Stimulated activated CD8-positive, alpha-beta memory T cell treated with anti-CD3 and anti-CD28 coated beads, Interleukin-12 subunit alpha, Interleukin-12 subunit beta, amount 100 ng/mL, for 24 hours (primary cell): Measurements from ENCODE around the gene SNRPA.
"Not testable (repeated sequence)": the region's sequence is repeated elsewhere in the genome, so short reads cannot be mapped to it uniquely, and the experiment has no call there.

Experiments
- DNase-seq: peaks from one replicate; pipeline ENCODE4 v3.0.0-alpha.2; 2020; ENCODE audit errors: extremely low read depth

SNRPA gene

DNA sequence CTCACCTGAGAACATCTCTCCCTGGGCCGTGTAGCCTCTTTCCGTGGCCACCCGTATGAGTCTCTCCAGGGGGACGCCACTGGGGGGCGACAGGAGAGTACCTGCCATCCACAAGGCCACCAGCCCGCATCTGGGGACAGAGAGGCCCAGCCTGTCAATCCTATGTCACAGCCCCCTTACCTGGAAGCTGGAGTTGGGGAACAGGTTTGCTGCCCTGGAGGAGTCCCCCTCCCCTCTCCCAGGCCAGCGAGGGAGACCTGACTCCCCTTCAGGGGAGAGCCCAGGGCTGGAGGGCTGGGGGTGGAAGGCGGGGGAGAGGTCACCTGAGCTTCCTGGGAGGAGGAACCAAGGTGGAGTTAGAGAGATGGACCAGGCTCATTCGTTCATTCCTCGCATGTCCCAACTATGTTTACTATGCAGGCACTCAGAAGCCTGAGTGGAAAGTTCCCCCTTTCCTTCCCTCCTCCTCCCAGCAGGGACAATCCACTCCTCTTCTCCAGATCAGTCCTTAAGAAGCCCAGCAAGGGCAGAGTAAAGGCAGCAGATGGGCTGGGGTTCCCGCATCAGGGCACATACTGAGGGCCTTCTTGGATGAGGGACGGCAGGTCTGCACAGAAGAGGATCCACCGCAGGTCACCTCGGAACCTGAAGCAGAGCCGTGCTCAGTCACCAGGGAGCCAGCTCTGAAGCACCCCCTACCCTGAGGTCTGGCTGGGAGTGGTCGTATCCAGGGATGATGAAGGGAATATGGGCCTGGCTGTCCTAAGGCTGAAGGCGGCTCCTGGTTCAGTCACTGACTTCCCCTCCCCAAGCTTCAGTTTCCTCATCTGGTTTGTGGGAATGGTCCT lies 6.2 kb upstream of the SNRPA start:
- no peak for DNase-seq

DNA sequence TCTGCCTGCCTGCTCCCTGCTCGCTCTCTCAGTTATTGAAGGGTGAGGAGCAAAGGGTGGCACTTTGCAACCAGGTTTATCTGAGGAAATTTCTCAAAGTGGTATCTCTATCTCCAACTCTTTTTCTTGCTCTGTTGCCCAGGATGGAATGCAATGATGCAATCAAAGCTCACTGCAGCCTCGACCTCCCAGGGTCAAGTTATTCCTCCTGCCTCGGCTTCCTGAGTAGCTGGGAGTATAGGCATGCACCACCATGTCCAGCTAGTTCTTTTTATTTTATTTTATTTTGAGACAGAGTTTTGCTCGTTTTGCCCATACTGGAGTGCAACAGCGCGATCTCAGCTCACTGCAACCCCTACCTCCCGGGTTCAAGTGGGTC lies 5.6 kb upstream of the SNRPA start:
- DNase-seq, result no peak

DNA sequence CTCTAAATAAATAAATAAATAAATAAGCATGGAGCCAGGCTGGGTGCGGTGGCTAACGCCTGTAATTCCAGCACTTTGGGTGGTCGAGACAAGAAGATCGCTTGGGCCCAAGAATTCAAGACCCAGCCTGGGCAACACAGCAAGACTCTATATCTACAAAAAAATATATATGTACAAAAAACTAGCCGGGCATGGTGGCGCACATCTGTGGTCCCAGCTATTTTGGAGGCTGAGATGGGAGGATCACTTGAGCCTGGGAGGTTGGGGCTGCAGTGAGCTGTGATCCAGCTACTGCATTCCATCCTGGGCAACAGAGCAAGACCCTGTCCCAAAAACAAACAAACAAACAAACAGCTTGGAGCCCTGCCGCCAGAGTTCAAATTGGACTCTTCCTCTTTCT lies 3.5 kb upstream of the SNRPA start:
- DNase-seq, result no peak

DNA sequence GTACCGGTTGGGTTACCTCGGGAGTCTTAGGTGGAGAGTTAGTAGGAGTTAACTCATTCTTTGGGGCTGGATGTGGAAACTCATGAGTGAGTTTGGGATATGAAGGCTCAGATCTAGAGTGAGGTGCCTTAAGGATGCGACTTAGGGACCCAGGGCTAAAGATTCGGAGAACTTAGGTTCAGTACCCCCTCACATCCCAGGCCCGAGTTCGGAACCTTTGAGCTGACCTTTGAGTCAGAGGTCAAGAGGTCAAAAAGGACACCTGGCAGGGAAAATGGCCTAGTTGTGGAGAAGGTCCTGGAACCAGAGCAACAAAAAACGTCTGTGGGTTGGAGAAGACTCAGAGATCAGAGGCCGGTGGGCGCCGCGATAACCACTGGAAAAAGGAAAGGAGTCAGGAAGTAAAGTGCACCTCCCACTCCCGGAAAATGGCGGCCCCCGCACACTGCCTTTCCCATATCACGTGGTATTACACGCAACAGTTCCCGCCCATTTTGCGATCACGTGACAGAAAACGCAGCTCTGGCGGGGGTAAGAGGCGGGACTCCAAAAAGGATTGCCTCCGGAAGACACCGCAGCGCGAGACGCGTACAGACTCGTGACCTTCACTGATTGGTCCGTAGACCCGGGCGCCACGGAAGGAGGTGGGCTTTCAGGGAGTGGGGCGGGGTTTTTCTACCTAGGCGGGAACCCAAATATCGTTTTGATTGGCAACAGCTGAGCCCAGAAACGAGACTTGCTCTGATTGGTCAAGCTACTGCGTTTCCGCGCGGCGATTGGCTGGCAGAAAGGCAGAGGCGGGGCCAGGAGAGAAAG lies 737 bp upstream of the SNRPA start, which contains the start of gene ACTMAP:
Gene ACTMAP (minus strand): TSS at position 420 of the 816 bp plus-strand sequence. CDS start 674 bp downstream, outside the sequence.
- DNase-seq, result peak; percentile 96

DNA sequence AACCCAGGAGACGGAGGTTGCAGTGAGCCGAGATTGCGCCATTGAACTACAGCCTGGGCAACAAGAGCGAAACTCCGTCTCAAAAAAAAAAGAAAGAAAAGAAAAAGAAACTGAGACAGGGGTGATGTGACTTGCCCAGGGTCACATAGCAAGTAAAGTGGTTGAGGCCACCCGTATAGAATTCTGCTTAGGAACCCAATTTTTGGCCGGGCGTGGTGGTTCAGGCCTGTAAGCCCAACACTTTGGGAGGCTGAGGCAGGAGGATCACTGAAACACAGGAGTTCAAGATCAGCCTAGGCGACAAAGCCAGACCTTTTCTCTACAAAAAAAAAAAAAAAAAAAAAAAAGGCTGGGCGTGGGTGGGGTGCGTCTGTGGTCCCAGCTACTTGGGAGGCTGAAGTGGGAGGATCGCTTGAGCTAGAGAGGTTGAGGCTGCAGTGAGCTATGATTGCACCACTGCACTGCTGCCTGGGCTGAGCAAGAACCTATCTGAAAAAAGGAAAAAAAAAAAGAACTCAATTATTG lies 1.3 kb downstream of the SNRPA start:
- DNase-seq, result no peak

DNA sequence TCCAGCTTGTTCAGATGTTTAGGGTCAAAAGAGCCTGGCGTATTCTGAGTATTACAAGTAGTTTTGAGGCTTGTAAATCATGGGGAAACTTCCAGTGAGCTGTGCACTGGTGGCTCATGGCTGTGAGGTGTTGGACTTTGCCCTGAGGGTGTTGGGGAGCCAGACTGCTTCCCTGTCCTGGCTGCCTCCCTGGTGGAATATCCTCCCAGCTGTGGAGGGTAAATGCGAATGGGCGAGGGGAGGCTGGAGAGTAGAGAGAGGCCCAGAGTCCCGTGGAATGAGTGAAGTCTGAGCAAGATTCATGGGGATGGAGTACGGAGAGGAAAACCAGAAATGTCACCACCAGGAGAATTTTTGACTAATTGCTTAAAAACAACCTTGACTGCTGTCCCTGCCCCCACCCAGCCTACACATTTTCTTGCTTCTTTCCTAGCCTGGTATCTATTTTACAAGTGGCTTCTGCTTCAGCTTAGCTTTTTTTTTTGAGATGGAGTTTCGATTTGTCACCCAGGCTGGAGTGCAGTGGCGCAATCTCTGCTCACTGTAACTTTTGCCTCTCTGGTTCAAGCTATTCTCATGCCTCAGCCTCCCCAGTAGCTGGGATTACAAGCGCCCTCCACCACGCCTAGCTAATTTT lies 3.7 kb downstream of the SNRPA start:
- no peak for DNase-seq

DNA sequence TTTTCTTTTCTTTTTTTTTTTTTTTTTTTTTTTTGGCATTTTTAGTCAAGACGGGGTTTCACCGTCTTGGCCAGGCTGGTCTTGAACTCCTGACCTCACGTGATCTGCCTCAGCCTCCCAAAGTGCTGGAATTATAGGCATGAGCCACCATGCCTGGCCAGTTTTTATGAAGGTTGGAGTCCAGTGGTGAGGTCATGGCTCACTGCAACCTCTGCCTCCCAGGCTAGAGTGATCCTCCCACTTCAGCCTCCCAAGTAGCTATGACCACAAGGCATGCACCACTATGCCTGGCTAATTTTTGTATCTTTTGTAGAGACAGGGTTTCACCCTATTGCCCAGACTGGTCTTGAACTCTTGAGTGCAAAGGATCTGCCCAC lies 4.2 kb downstream of the SNRPA start:
- DNase-seq, result no peak

DNA sequence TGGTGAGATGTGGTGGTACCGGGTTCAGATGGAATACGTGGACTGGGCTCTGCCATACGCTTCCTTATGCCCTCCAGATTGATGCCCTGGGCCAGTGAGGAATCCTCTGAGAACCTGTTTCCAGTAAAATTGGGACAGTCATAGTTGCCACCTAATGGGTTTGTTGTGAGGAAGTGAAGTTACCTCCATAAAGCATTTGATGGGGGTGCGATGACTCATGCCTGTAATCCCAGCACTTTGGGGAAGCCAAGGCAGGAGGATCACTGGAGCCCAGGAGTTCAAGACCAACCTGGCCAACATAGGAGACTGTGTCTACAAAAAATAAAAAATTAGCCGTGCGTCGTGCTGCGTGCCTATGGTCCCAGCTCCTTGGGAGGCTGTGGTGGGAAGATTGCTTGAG lies 4.8 kb downstream of the SNRPA start:
- DNase-seq, result no peak

DNA sequence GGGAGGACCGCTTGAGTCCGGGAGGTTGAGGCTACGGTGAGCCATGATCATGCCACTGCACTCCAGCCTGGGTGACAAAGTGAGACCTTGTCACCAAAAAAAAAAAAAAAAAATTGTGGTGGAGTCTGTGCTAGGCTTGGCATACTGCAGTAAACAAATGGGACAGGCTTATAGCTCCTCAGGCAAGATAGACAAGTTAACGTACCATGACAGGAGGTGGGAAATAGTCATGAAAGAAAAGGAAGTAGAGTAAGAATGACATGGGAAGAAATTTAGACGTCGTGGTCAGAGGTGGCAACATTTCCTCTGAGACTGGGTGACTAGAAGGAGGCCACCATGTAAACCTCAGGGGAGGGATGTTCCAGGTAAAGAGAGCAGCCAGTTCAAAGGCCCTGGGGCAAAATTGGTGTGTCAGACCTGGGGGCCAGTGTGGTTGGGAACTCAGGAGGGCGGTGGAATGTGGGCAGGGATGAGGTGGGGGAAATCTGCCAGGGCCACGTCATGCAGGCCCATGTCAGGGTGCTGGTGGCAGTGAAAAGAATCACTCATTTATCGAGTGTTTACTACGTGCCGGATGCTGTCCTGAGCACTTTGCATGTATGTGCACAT lies 5.6 kb downstream of the SNRPA start:
- no peak for DNase-seq

DNA sequence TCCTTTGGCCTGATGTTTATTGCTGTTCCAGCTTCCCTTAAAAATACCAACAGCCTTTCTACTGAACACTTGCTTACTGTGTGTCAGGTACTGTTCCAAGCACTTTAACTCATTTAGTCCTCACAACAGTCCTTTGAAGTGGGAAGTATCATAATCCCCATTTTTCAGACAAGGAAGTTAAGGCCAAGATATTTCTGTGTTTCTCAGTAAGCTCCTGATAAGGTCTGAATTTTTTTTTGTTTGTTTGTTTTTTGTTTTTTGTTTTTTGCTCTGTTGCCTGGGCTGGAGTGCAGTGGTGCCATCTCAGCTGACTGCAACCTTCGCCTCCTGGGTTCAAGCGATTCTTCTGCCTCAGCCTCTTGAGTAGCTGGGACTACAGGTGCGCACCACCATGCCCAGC lies 7.5 kb downstream of the SNRPA start:
- no peak for DNase-seq

DNA sequence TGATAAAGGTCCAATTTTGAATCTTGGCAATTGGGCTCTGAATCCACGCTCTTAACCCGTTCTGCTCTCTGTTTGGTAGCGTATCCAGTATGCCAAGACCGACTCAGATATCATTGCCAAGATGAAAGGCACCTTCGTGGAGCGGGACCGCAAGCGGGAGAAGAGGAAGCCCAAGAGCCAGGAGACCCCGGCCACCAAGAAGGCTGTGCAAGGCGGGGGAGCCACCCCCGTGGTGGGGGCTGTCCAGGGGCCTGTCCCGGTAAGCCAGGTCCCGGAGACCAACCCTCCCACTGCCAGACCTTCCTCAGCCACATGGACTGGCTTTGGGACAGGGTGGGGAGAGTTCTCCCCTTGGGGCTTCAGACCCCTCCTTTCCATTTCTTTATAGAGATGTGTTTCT lies 8.3 kb downstream of the SNRPA start:
- DNase-seq, result no peak

DNA sequence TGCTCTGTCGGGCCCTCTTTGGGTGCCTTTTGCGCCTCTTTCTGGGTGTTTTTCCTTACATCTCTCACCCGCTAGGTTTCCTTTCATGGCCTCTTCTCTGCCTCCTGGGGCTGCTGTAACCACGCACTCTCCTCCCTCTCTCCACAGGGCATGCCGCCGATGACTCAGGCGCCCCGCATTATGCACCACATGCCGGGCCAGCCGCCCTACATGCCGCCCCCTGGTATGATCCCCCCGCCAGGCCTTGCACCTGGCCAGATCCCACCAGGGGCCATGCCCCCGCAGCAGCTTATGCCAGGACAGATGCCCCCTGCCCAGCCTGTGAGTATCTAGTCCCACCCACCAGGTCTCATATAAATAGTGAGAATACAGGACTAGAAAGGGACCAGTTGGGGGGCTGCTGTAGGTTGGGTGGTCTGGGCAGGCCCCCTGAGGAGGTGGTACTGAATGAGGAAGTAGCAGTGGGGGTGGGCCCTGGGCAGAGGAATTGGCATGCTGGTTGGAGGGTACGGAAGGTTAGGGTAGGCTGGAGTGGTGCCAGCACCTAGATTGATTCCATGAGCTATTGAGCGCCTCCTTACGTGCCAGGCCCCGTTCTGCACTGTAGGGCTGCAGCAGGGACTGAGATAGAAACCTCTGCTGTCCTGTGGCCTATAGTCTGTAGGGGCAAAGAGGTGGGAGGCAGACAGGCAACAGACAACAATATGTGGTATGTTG lies 11.9 kb downstream of the SNRPA start:
- no peak for DNase-seq

DNA sequence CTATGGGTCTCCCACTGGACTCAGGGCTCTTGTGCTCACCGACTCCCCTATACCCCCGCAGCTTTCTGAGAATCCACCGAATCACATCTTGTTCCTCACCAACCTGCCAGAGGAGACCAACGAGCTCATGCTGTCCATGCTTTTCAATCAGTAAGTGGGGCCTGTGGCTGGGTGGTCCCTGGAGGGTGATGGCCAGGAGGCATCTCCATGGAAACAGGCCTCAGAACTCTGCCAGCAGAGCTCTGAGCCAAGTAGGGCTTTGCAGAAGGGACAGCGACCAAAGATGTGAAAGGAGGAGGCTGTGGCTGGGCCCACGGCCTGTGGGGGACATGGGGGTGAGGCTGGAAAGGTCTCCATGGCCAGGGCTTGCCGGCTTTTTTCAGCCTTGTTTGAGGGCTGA lies 12.5 kb downstream of the SNRPA start:
- DNase-seq, result no peak

DNA sequence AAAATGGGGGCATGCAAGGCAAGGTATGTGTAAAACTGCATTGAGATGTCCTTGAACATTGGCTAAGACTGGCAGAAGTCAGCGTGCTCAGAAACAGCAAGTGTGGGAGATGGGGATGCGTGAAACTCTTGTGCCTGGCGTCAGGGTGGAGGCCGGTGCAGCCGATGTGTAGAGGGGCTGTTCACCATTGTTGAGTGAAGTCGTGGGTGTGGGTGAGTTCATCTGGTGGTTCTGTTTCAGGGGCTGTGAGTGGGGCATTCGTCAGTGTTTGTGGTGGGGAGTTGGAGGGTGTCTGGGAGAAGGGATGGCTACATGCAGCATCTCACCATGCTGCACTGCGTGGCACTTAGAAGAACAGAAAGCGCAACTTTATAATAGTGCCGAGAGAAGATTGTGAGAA lies 13.0 kb downstream of the SNRPA start:
- no peak for DNase-seq

DNA sequence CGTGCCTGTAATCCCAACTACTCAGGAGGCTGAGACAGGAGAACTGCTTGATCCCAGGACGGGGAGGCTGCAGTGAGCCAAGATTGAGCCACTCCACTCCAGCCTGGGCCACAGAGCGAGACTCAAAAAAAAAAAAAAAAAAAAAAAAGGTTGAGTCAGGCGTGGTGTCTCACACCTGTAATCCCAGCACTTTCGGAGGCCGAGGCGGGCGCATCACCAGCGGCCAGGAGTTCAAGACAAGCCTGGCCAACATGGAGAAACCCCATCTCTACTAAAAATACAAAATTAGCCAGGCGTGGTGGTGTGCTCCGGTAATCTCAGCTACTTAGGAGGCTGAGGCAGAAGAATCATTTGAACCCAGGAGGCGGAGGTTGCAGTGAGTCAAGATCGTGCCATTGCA lies 15.4 kb downstream of the SNRPA start:
- not testable (repeated sequence) for DNase-seq

DNA sequence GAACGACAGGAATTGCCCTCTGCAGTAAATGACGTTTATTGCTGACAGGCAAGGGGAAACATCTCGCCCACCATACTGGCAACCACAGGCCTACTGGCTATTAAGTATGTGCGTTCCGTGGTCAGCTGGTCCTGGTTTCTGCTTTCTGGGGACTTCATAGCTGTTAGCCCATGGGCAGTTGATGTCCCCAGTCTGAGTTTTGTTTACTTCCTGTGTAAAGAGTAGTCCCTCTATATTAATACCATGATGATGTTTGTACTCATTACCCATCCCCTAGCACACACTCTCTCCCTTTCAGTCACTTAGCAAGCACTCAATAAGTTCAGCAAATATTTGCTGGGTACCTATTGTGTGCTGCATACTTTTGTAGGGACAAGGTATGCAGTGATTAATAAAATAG lies 17.9 kb downstream of the SNRPA start:
- no peak for DNase-seq

DNA sequence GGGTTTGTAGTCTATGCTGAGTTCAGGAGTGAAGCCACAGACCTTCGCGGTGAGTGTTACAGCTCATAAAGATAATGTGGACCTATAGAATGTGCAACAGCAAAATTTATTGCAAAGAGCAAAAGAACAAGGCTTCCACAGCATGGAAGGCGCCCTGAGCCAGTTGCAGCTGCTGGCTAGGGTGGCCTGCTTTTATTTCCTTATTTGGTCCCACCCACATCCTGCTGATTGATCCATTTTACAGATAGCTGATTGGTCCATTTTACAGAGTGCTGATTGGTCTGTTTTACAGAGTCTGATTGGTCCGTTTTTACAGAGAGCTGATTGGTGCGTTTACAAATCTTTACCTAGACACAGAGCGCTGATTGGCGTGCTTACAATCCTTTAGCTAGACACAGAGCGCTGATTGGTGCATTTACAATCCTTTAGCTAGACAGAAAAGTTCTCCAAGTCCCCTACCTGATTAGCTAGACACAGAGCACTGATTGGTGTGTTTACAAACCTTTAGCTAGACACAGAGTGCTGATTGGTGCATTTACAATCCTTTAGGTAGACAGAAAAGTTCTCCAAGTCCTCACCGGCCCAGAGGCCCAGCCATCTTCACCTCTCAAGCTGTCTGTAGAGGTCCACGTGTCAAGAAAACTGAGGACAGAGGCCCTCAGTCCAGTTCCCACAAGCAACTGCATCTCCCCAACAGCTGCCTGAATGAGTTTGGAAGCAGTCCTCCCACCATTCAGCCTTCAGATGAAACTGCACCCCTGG lies 20.3 kb downstream of the SNRPA start:
- not testable (repeated sequence) for DNase-seq

DNA sequence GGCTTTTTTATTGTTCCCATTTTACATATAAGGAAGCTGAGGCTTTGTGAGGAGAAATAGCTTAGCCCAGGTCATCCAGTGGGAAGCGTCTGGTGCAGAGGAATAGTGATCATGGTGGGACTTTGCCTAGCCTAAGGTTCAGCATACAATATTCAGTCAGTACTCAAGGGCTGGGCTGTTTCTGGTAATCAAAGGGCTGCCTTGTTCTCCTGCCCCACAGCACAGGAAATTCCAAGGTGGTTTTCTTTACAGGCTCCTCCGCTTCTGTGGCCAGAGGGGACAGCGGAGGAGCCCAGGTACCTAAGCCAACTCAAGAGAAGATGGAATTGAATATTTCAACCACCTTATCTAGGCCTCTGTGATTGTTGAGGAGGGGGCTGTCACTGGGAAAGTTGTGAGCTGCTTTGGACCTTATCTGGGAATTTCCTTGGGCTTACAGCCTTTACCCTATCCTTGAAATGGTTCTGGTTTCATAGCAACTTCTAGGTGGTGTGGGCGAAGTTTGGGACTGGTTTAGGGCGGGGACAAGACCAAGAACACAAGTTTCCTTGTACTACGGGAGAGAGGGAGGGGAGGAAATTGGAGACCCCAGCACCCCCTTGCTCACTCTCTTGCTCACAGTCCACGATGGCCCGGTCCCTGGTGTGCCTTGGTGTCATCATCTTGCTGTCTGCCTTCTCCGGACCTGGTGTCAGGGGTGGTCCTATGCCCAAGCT lies 24.1 kb downstream of the SNRPA start, which contains the start of gene MIA:
Gene MIA (plus strand): TSS at position 606 of the 716 bp plus-strand sequence. CDS start 22 bp downstream, at position 628.
- DNase-seq, result no peak

DNA sequence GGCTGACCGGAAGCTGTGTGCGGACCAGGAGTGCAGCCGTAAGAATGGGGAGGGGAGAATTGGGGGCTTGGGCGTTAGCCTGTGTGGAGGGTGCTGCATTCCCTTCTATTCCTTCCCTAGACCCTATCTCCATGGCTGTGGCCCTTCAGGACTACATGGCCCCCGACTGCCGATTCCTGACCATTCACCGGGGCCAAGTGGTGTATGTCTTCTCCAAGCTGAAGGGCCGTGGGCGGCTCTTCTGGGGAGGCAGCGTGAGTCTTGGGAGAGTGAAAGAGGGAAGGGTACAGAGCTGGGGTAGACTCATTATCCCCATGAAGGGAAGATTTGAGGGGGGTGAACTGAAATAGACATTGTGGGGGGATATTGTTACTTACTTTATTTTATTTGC lies 24.6 kb downstream of the SNRPA start:
- no peak for DNase-seq

DNA sequence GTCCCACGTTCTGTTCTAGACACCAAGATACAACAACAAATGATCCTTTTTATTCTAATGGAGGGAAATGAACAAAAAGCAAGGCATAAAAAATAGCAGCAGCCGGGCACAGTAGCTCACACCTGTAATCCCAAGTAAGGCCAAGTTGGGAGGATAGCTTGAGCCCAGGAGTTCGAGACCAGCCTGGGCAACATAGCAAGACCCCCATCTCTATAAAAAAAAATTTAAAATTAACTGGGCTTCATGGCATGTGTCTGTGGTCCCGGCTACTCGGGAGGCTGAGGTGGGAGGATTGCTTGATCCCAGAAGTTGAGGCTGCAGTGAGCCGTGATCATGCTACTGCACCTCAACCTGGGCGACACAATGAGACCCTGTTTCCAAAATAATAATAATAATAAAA lies 25.4 kb downstream of the SNRPA start:
- no peak for DNase-seq
